SK-N-MC (cell line): ENCODE results near the gene RGS5.

ENCODE experiments used
- EZH2 ChIP-seq: fragments of 200-600 bp; sonication (generic); IDR thresholded peaks from one replicate; pipeline ENCODE4 v1.6.1; 2017; ENCODE audit warnings: antibody characterized with exemption
- FOXP2 ChIP-seq: optimal IDR thresholded peaks from 2 replicates; pipeline ENCODE3; 2011; ENCODE audit warnings: mild to moderate bottlenecking, moderate library complexity; ENCODE audit not compliant: insufficient read depth; ENCODE audit errors: extremely low read length, control extremely low read depth
- POLR2AphosphoS5 ChIP-seq: IDR thresholded peaks from 2 replicates; pipeline ENCODE4 v1.6.1; 2012; ENCODE audit warnings: mild to moderate bottlenecking, low read depth, low read length, borderline replicate concordance

DNA sequence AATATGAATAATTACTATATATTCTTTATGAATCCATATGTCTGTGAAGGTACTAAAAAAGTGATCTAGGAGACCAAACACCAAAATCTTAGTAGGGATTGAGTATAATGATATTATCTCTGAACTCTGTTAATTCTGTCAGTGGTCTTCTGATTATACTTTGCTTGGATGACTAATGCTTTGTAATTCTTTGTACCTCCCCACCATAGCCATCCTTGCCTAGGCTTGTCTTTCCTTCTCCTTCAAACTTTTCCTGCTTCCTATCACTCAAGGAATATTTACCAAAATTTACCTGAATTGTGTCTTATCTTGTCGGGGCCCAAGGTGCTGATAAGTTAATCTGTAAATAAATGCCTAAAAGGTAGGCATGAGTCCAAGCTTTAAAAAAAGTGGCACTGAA, 845 bp upstream of the RGS5 start:
- no peak for TF ChIP-seq EZH2
- no peak for TF ChIP-seq POLR2AphosphoS5
- no peak for TF ChIP-seq FOXP2
